T-helper 2 cell treated with Interferon-gamma antibody and Interleukin-4, amounts not matched to agents 5 μg/mL and 100 μg/mL, for 36 hours (primary cell): Measurements from ENCODE around the gene RAB37.

Source experiments
- DNase-seq: peaks from one replicate; pipeline ENCODE4 v3.0.0; 2021; ENCODE audit warnings: low spot score
- H3K27ac Mint-ChIP-seq: one replicate; pipeline ENCODE4 v1.8.0; 2021; ENCODE audit warnings: mild to moderate bottlenecking, mixed read lengths
- H3K27me3 Mint-ChIP-seq: one replicate; pipeline ENCODE4 v1.8.0; 2021; ENCODE audit warnings: low read depth, mixed read lengths
- H3K36me3 Mint-ChIP-seq: one replicate; pipeline ENCODE4 v1.8.0; 2021; ENCODE audit warnings: low read depth, mixed read lengths
- H3K4me1 Mint-ChIP-seq: one replicate; pipeline ENCODE4 v1.8.0; 2021; ENCODE audit warnings: low read depth, mixed read lengths
- H3K4me3 Mint-ChIP-seq: one replicate; pipeline ENCODE4 v1.8.0; 2022; ENCODE audit warnings: mild to moderate bottlenecking, moderate library complexity, mixed read lengths
- H3K9me3 Mint-ChIP-seq: one replicate; pipeline ENCODE4 v1.8.0; 2021; ENCODE audit warnings: mixed read lengths

Gene RAB37

GRCh38 chr17:74756891-74757290, 19.8 kb downstream of the RAB37 start:
- H3K9me3 Mint-ChIP-seq = no peaks in the 10 kb centered on the region
- no peaks in the 10 kb centered on the region for H3K27me3 Mint-ChIP-seq
- H3K36me3 Mint-ChIP-seq = peaks cover 25% of the 10 kb centered on the region
- no peak for DNase-seq
- H3K4me3 Mint-ChIP-seq = peak overlapping the region; percentile 45
- H3K4me1 Mint-ChIP-seq = peaks cover 69% of the 10 kb centered on the region
- peak overlapping the region; percentile 49 for H3K27ac Mint-ChIP-seq

- Mint-ChIP-seq H3K9me3 (no peaks in the 10 kb centered on the region), H3K27me3 (no peaks in the 10 kb centered on the region), H3K4me3 (peak overlapping the region; percentile 74), H3K27ac (peak overlapping the region; percentile 45), H3K4me1 (peaks cover 65% of the 10 kb centered on the region), H3K36me3 (peaks cover 20% of the 10 kb centered on the region)
- no peak for DNase-seq
Observed at GRCh38 chr17:74757502-74757901, 20.4 kb downstream of the RAB37 start.

- H3K9me3 Mint-ChIP-seq = no peaks in the 10 kb centered on the region
- H3K27ac Mint-ChIP-seq = peak overlapping the region; percentile 61
- no peaks in the 10 kb centered on the region for H3K27me3 Mint-ChIP-seq
- peak overlapping the region; percentile 74 for H3K4me3 Mint-ChIP-seq
- H3K36me3 Mint-ChIP-seq = peaks cover 16% of the 10 kb centered on the region
- peaks cover 59% of the 10 kb centered on the region for H3K4me1 Mint-ChIP-seq
- no peak for DNase-seq
Observed at GRCh38 chr17:74757931-74758847, 21.1 kb downstream of the RAB37 start.

- no peak for DNase-seq
- peak overlapping the region; percentile 61 for H3K27ac Mint-ChIP-seq
- no peaks in the 10 kb centered on the region for H3K27me3 Mint-ChIP-seq
- H3K4me3 Mint-ChIP-seq = peak overlapping the region; percentile 74
- no peaks in the 10 kb centered on the region for H3K9me3 Mint-ChIP-seq
- peaks cover 53% of the 10 kb centered on the region for H3K4me1 Mint-ChIP-seq
- peaks cover 13% of the 10 kb centered on the region for H3K36me3 Mint-ChIP-seq
Observed at GRCh38 chr17:74758848-74759168, 21.8 kb downstream of the RAB37 start.

GRCh38 chr17:74759243-74759801, 22.3 kb downstream of the RAB37 start:
- Mint-ChIP-seq H3K4me1 (peaks cover 51% of the 10 kb centered on the region), H3K36me3 (peaks cover 16% of the 10 kb centered on the region), H3K27ac (peak overlapping the region; percentile 61), H3K4me3 (peak overlapping the region; percentile 74), H3K9me3 (no peaks in the 10 kb centered on the region), H3K27me3 (no peaks in the 10 kb centered on the region)
- peak; percentile 52 for DNase-seq

GRCh38 chr17:74759941-74760340, 22.9 kb downstream of the RAB37 start:
- Mint-ChIP-seq H3K27me3 (no peaks in the 10 kb centered on the region), H3K4me1 (peaks cover 47% of the 10 kb centered on the region), H3K27ac (peak overlapping the region; percentile 41), H3K36me3 (peaks cover 16% of the 10 kb centered on the region), H3K9me3 (no peaks in the 10 kb centered on the region), H3K4me3 (peak overlapping the region; percentile 74)
- DNase-seq = no peak

GRCh38 chr17:74760404-74761105, 23.5 kb downstream of the RAB37 start:
- Mint-ChIP-seq H3K27ac (no peak overlapping the region), H3K27me3 (no peaks in the 10 kb centered on the region), H3K9me3 (no peaks in the 10 kb centered on the region), H3K4me3 (no peak overlapping the region), H3K36me3 (peaks cover 17% of the 10 kb centered on the region), H3K4me1 (peaks cover 41% of the 10 kb centered on the region)
- DNase-seq = no peak

GRCh38 chr17:74761419-74761818, 24.4 kb downstream of the RAB37 start:
- H3K27me3 Mint-ChIP-seq = no peaks in the 10 kb centered on the region
- H3K9me3 Mint-ChIP-seq = no peaks in the 10 kb centered on the region
- H3K36me3 Mint-ChIP-seq = peaks cover 23% of the 10 kb centered on the region
- H3K27ac Mint-ChIP-seq = peak overlapping the region; percentile 26
- no peak overlapping the region for H3K4me3 Mint-ChIP-seq
- no peak for DNase-seq
- H3K4me1 Mint-ChIP-seq = peaks cover 41% of the 10 kb centered on the region

GRCh38 chr17:74761931-74762330, 24.9 kb downstream of the RAB37 start:
- DNase-seq = no peak
- Mint-ChIP-seq H3K36me3 (peaks cover 26% of the 10 kb centered on the region), H3K27ac (no peak overlapping the region), H3K27me3 (no peaks in the 10 kb centered on the region), H3K9me3 (no peaks in the 10 kb centered on the region), H3K4me1 (peaks cover 40% of the 10 kb centered on the region), H3K4me3 (no peak overlapping the region)

- Mint-ChIP-seq H3K27me3 (no peaks in the 10 kb centered on the region), H3K9me3 (no peaks in the 10 kb centered on the region), H3K27ac (no peak overlapping the region), H3K4me1 (peaks cover 25% of the 10 kb centered on the region), H3K36me3 (peaks cover 33% of the 10 kb centered on the region), H3K4me3 (no peak overlapping the region)
- no peak for DNase-seq
Observed at GRCh38 chr17:74763565-74764387, 26.7 kb downstream of the RAB37 start.

GRCh38 chr17:74764751-74765286, 27.8 kb downstream of the RAB37 start:
- no peak for DNase-seq
- Mint-ChIP-seq H3K27ac (no peak overlapping the region), H3K36me3 (peaks cover 35% of the 10 kb centered on the region)

GRCh38 chr17:74766413-74766812, 29.4 kb downstream of the RAB37 start:
- H3K36me3 Mint-ChIP-seq = peaks cover 46% of the 10 kb centered on the region
- H3K27ac Mint-ChIP-seq = no peak overlapping the region
- no peaks in the 10 kb centered on the region for H3K27me3 Mint-ChIP-seq
- no peaks in the 10 kb centered on the region for H3K9me3 Mint-ChIP-seq
- no peak for DNase-seq
- peaks cover 14% of the 10 kb centered on the region for H3K4me1 Mint-ChIP-seq
- H3K4me3 Mint-ChIP-seq = no peak overlapping the region

More at GRCh38 chr17:74764751-74765286, 27.8 kb downstream of the RAB37 start:
- H3K9me3 Mint-ChIP-seq = no peaks in the 10 kb centered on the region
- no peaks in the 10 kb centered on the region for H3K27me3 Mint-ChIP-seq
- H3K4me1 Mint-ChIP-seq = peaks cover 18% of the 10 kb centered on the region
- H3K4me3 Mint-ChIP-seq = no peak overlapping the region

GRCh38 chr17:74767111-74767516, 30.1 kb downstream of the RAB37 start:
- Mint-ChIP-seq H3K4me1 (peaks cover 14% of the 10 kb centered on the region), H3K27ac (no peak overlapping the region), H3K4me3 (no peak overlapping the region), H3K9me3 (no peaks in the 10 kb centered on the region), H3K36me3 (peaks cover 51% of the 10 kb centered on the region), H3K27me3 (no peaks in the 10 kb centered on the region)
- no peak for DNase-seq
